RWPE2 (cell line): Measurements from ENCODE around the gene ACTR2.
A peak's percentile ranks its signal among the peaks of the same experiment; 100 is the strongest.

Source experiments
- ATAC-seq: fragments of 200-7000 bp; cut with Tn5 transposase; 3 replicates; pipeline ENCODE4 v1.9.1; 2021; ENCODE audit warnings: low read depth
- DNase-seq: peaks from one replicate; pipeline ENCODE4 v3.0.0-alpha.2; 2020; ENCODE audit warnings: low spot score
- H3K27ac ChIP-seq: fragments of 450-650 bp; 2 replicates; pipeline ENCODE4 v1.5.1; 2017; ENCODE audit warnings: mild to moderate bottlenecking; ENCODE audit not compliant: poor library complexity, severe bottlenecking
- H3K27me3 ChIP-seq: fragments of 250-450 bp; sonication (Bioruptor Pico); 2 replicates; pipeline ENCODE4 v1.5.1; 2021; ENCODE audit warnings: mild to moderate bottlenecking, moderate library complexity; ENCODE audit not compliant: insufficient read depth, poor library complexity, severe bottlenecking
- H3K36me3 ChIP-seq: fragments of 250-450 bp; sonication (Bioruptor Pico); 2 replicates; pipeline ENCODE4 v1.5.1; 2020; ENCODE audit warnings: low read depth, mild to moderate bottlenecking, moderate library complexity
- H3K4me1 ChIP-seq: fragments of 250-450 bp; sonication (Bioruptor Pico); 2 replicates; pipeline ENCODE4 v1.5.1; 2021; ENCODE audit warnings: mild to moderate bottlenecking, moderate library complexity; ENCODE audit not compliant: insufficient read depth, poor library complexity, severe bottlenecking
- H3K4me3 ChIP-seq: fragments of 250-450 bp; sonication (Bioruptor Pico); 2 replicates; pipeline ENCODE4 v1.5.1; 2021; ENCODE audit warnings: mild to moderate bottlenecking, moderate library complexity; ENCODE audit not compliant: severe bottlenecking
- H3K9me3 ChIP-seq: fragments of 250-450 bp; sonication (Bioruptor Pico); 2 replicates; pipeline ENCODE4 v1.5.1; 2021; ENCODE audit warnings: mild to moderate bottlenecking, moderate library complexity; ENCODE audit not compliant: severe bottlenecking
- CTCF ChIP-seq: fragments of 450-650 bp; IDR thresholded peaks from one replicate; pipeline ENCODE4 v1.5.1; 2017; ENCODE audit warnings: mild to moderate bottlenecking, moderate library complexity; ENCODE audit not compliant: poor library complexity, severe bottlenecking

The ACTR2 gene

GRCh38 chr2:65282477-65283053, 54.9 kb downstream of the ACTR2 start:
- DNase-seq (no peak), ATAC-seq (0 out of 3 replicates have a peak, but pooled peaks have one; percentile 10)
- Histone ChIP-seq H3K27ac (no peak overlapping the region), H3K9me3 (no peaks in the 10 kb centered on the region), H3K4me1 (no peaks in the 10 kb centered on the region), H3K27me3 (no peaks in the 10 kb centered on the region), H3K36me3 (no peaks in the 10 kb centered on the region), H3K4me3 (no peak overlapping the region)
- no peak for TF ChIP-seq CTCF

GRCh38 chr2:65287364-65287763, 59.7 kb downstream of the ACTR2 start:
- ATAC-seq: no peak

GRCh38 chr2:65291216-65292105, 63.8 kb downstream of the ACTR2 start:
- Histone ChIP-seq H3K27ac (no peak overlapping the region), H3K4me1 (no peaks in the 10 kb centered on the region), H3K36me3 (no peaks in the 10 kb centered on the region), H3K4me3 (no peak overlapping the region), H3K27me3 (no peaks in the 10 kb centered on the region), H3K9me3 (no peaks in the 10 kb centered on the region)
- no peak for TF ChIP-seq CTCF
- DNase-seq (no peak), ATAC-seq (no peak)

More at GRCh38 chr2:65287364-65287763, 59.7 kb downstream of the ACTR2 start:
- Histone ChIP-seq H3K4me3 (no peak overlapping the region), H3K9me3 (no peaks in the 10 kb centered on the region), H3K27me3 (no peaks in the 10 kb centered on the region), H3K36me3 (no peaks in the 10 kb centered on the region), H3K4me1 (no peaks in the 10 kb centered on the region), H3K27ac (no peak overlapping the region)
- no peak for TF ChIP-seq CTCF
- DNase-seq: no peak

- Histone ChIP-seq H3K4me3 (no peak overlapping the region), H3K4me1 (no peaks in the 10 kb centered on the region), H3K27me3 (no peaks in the 10 kb centered on the region), H3K9me3 (no peaks in the 10 kb centered on the region), H3K36me3 (no peaks in the 10 kb centered on the region), H3K27ac (no peak overlapping the region)
- DNase-seq (no peak), ATAC-seq (no peak)
- no peak for TF ChIP-seq CTCF
Measured at GRCh38 chr2:65292106-65292400, 64.4 kb downstream of the ACTR2 start.

GRCh38 chr2:65292461-65293011, 64.9 kb downstream of the ACTR2 start:
- Histone ChIP-seq H3K27ac (no peak overlapping the region), H3K36me3 (no peaks in the 10 kb centered on the region), H3K27me3 (no peaks in the 10 kb centered on the region), H3K9me3 (no peaks in the 10 kb centered on the region), H3K4me1 (no peaks in the 10 kb centered on the region), H3K4me3 (no peak overlapping the region)
- ATAC-seq (no peak), DNase-seq (no peak)
- no peak for TF ChIP-seq CTCF
